OCI-LY3 (cell line): ENCODE data around the gene LRP4.

Experiments
- EZH2phosphoT487 ChIP-seq: fragments of 200-600 bp; shearing (Covaris generic); IDR thresholded peaks from 2 replicates; pipeline ENCODE4 v1.6.1; 2018; ENCODE audit warnings: antibody characterized with exemption, mixed run types, low read depth
- TF ChIP-seq, protein P1 (sequence below): fragments of 200-600, 300-600 bp; sonication (generic); IDR thresholded peaks from 2 replicates; pipeline ENCODE4 v1.5.1; 2014; ENCODE audit warnings: antibody characterized with exemption, low read length, low read depth

GRCh38 chr11:46845740-46846509 is 72.4 kb downstream of the LRP4 start, which contains the start of gene CKAP5:
- TF ChIP-seq, protein P1, sequence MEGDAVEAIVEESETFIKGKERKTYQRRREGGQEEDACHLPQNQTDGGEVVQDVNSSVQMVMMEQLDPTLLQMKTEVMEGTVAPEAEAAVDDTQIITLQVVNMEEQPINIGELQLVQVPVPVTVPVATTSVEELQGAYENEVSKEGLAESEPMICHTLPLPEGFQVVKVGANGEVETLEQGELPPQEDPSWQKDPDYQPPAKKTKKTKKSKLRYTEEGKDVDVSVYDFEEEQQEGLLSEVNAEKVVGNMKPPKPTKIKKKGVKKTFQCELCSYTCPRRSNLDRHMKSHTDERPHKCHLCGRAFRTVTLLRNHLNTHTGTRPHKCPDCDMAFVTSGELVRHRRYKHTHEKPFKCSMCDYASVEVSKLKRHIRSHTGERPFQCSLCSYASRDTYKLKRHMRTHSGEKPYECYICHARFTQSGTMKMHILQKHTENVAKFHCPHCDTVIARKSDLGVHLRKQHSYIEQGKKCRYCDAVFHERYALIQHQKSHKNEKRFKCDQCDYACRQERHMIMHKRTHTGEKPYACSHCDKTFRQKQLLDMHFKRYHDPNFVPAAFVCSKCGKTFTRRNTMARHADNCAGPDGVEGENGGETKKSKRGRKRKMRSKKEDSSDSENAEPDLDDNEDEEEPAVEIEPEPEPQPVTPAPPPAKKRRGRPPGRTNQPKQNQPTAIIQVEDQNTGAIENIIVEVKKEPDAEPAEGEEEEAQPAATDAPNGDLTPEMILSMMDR = no peak
- no peak for TF ChIP-seq EZH2phosphoT487
